HuH-7 (cell line): ENCODE measurements around the gene SPPL2A.
"Not testable (repeated sequence)": the region's sequence is repeated elsewhere in the genome, so short reads cannot be mapped to it uniquely, and the experiment has no call there.

ENCODE experiments used
- DNase-seq: peaks from one replicate; pipeline ENCODE4 v3.0.0; 2011; ENCODE audit warnings: low spot score

Gene SPPL2A

GRCh38 chr15:50765195-50765967 lies at the start of gene SPPL2A:
Gene SPPL2A (minus strand): TSS chr15:50765706. CDS start chr15:50765533, 173 bp downstream.
- DNase-seq, result peak; percentile 88

- no peak for DNase-seq
These were observed 49.1 kb upstream of the SPPL2A start for GRCh38 chr15:50814634-50815033.

- no peak for DNase-seq
These were observed 48.4 kb upstream of the SPPL2A start for GRCh38 chr15:50813865-50814264.

- no peak for DNase-seq
These were observed 47.6 kb upstream of the SPPL2A start for GRCh38 chr15:50813089-50813488.

- DNase-seq, result not testable (repeated sequence)
These were observed 46.6 kb upstream of the SPPL2A start for GRCh38 chr15:50812181-50812506.

GRCh38 chr15:50811461-50812180 lies 46.1 kb upstream of the SPPL2A start:
- DNase-seq, result not testable (repeated sequence)

GRCh38 chr15:50810128-50810527 lies 44.6 kb upstream of the SPPL2A start:
- no peak for DNase-seq

- DNase-seq, result no peak
These were observed 43.2 kb upstream of the SPPL2A start for GRCh38 chr15:50808728-50809127.

- DNase-seq, result no peak
These were observed 38.1 kb upstream of the SPPL2A start for GRCh38 chr15:50803479-50804180.

- DNase-seq, result no peak
These were observed 35.2 kb upstream of the SPPL2A start for GRCh38 chr15:50800715-50801114.

- DNase-seq, result no peak
These were observed 33.2 kb upstream of the SPPL2A start for GRCh38 chr15:50798684-50799083.

- no peak for DNase-seq
These were observed 32.4 kb upstream of the SPPL2A start for GRCh38 chr15:50797926-50798325.

- no peak for DNase-seq
These were observed 26.0 kb upstream of the SPPL2A start for GRCh38 chr15:50791486-50791885.

GRCh38 chr15:50790778-50791453 lies 25.4 kb upstream of the SPPL2A start:
- DNase-seq, result no peak

- no peak for DNase-seq
These were observed 21.4 kb upstream of the SPPL2A start for GRCh38 chr15:50786871-50787270.

- DNase-seq, result no peak
These were observed 20.9 kb upstream of the SPPL2A start for GRCh38 chr15:50786438-50786837.

GRCh38 chr15:50783895-50784294 lies 18.4 kb upstream of the SPPL2A start:
- no peak for DNase-seq

GRCh38 chr15:50783411-50783810 lies 17.9 kb upstream of the SPPL2A start:
- no peak for DNase-seq

GRCh38 chr15:50778086-50778485 lies 12.6 kb upstream of the SPPL2A start:
- DNase-seq, result no peak

GRCh38 chr15:50777042-50777441 lies 11.5 kb upstream of the SPPL2A start:
- DNase-seq, result no peak

- peak; percentile 26 for DNase-seq
These were observed 8.9 kb upstream of the SPPL2A start for GRCh38 chr15:50774450-50774849.

- no peak for DNase-seq
These were observed 7.9 kb upstream of the SPPL2A start for GRCh38 chr15:50773389-50773788.
